HEK293 (cell line): ENCODE results near the gene NAV3.

Experiments used
- KLF7 ChIP-seq: fragments of 450-650 bp; formaldehyde crosslinking; IDR thresholded peaks from 2 replicates; pipeline ENCODE4 v1.5.1; 2016; ENCODE audit warnings: missing biosample characterization, missing genetic modification characterization, borderline replicate concordance
- ZBTB44 ChIP-seq: fragments of 450-650 bp; IDR thresholded peaks from 2 replicates; pipeline ENCODE4 v1.5.1; 2018; ENCODE audit warnings: missing biosample characterization, mild to moderate bottlenecking, missing genetic modification characterization

- TF ChIP-seq KLF7 (tag by site-specific recombination) (no peak), ZBTB44 (tag by site-specific recombination) (no peak)
Observed at GRCh38 chr12:78167510-78167909, 336.8 kb downstream of the NAV3 start.
